GM12891 (cell line): Measurements from ENCODE around the gene MAGEA9B.
"Not testable (repeated sequence)": the region's sequence is repeated elsewhere in the genome, so short reads cannot be mapped to it uniquely, and the experiment has no call there.

Experiments used
- DNase-seq: peaks from one replicate; pipeline ENCODE4 v3.0.0; 2011; ENCODE audit warnings: low spot score; ENCODE audit not compliant: insufficient read length
- FAIRE-seq: peaks from 2 replicates; lab custom pipeline; 2011; peaks lifted over from hg19 to GRCh38; lab: Jason Lieb, UNC
- PAX5 ChIP-seq: IDR thresholded peaks from 2 replicates; pipeline ENCODE4 v1.6.1; 2011; ENCODE audit warnings: low read length, moderate library complexity, mild to moderate bottlenecking; ENCODE audit not compliant: insufficient read depth, severe bottlenecking
- POLR2A ChIP-seq: IDR thresholded peaks from 2 replicates; pipeline ENCODE4 v1.6.1; 2011; ENCODE audit warnings: low read depth, low read length, control low read depth
- POLR2AphosphoS5 ChIP-seq: IDR thresholded peaks from 2 replicates; pipeline ENCODE4 v1.6.1; 2011; ENCODE audit warnings: low read depth, low read length, control low read depth
- POU2F2 ChIP-seq: IDR thresholded peaks from 2 replicates; pipeline ENCODE4 v1.6.1; 2011; ENCODE audit warnings: low read depth, mild to moderate bottlenecking, control low read depth, low read length, moderate library complexity
- SPI1 ChIP-seq: IDR thresholded peaks from 2 replicates; pipeline ENCODE4 v1.6.1; 2011; ENCODE audit warnings: low read depth, low read length, control low read depth
- TAF1 ChIP-seq: IDR thresholded peaks from 2 replicates; pipeline ENCODE4 v1.6.1; 2011; ENCODE audit warnings: low read depth, low read length, control low read depth

The MAGEA9B gene

DNA sequence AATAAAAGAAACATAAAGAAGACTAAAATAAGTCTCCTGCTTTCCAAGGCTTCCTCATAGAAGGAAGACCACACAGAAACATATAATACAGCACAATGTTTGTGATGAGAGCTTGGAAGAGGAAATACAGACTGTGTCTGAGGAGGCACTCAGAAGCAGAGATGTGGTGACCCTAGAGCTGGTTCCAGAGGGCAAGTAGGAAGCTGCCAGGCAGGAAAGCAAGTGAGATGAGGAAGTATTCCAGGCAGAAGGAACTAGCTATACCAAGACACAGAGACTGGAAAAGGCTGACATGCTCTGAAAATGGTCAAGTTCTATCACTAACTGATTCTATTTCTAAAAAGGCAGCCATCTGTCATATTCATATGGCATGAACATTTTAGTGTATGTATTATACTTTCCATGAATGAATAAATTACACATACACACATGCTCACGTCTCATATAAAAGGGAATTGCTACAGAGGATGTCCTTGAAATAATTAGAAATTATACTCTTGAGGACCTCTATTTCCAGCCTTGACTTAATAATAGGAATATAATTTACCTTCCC, 24.4 kb upstream of the MAGEA9B start:
- no peak for TF ChIP-seq POLR2A
- TF ChIP-seq POU2F2, result no peak
- TF ChIP-seq SPI1, result no peak
- no peak for TF ChIP-seq POLR2AphosphoS5
- TF ChIP-seq TAF1, result no peak
- no peak for TF ChIP-seq PAX5
- no peak for FAIRE-seq
- DNase-seq, result no peak

DNA sequence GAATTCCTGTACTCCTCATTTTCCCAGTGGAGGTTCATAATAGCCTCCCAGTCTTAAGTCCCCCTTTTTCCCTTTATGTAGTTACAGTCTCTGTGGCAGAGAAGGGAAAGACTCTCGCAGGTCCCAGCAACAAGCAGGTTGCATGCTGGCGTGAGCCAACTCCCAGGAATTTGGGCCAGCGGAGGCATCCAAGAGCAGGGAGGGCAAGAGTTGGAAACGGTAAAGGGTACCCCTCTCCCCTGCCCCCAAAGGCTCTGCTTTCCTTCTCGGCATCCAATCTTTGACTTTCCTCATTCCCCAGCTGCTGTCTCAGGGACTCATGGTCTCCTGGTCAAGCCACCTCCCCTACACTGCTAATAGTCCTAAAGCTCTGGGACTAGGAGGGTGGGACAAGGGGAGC, 23.3 kb upstream of the MAGEA9B start:
- no peak for TF ChIP-seq POLR2A
- no peak for TF ChIP-seq POU2F2
- no peak for TF ChIP-seq SPI1
- DNase-seq, result no peak
- no peak for FAIRE-seq

DNA sequence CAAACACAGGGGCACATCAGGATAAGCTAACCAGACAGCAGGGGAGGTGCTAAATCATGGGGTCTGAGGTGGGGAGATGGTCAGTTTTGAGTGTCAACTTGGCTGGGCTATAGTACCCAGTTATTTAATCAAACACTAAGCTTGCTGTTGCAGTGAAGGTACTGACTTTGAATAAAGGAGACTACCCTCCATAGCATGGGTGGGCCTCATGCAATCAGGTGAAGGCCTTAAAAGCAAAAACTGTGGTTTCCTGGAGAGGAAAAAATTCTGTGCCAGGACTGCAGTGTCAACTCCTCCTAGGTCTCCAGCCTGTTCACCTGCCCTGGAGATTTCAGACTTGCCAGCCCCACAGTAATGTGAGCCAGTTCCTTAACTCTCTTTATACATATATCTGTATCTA, 20.4 kb upstream of the MAGEA9B start:
- DNase-seq (no peak), FAIRE-seq (no peak)
- TF ChIP-seq TAF1, result no peak
- TF ChIP-seq POU2F2, result no peak
- no peak for TF ChIP-seq POLR2AphosphoS5
- no peak for TF ChIP-seq PAX5
- no peak for TF ChIP-seq SPI1
- TF ChIP-seq POLR2A, result no peak

GRCh38 chrX:149605248-149605885, 18.1 kb upstream of the MAGEA9B start:
- not testable (repeated sequence) for FAIRE-seq, DNase-seq

DNA sequence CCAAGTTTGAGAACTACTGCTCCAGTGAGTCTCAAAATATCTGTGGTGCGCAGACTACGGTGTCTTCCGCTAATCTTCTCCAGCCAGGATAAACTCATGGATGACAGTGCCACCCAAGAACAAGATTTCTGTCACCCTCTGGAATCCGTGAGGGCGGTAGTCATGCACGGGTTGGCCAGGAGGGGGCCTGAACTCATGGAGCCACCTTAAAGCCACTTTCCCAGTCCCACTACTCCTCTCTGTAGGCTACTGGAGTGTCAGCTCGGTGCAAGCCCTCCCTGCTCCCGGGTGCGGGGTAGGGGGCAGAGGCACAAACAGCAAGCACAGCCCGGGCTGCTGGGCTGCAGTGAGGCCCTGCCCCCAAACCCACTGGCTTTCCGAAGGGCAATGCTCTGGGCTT, 11.3 kb upstream of the MAGEA9B start:
- FAIRE-seq, result peak; percentile 28
- not testable (repeated sequence) for DNase-seq

- not testable (repeated sequence) for DNase-seq, FAIRE-seq
These were observed 8.7 kb upstream of the MAGEA9B start for GRCh38 chrX:149595943-149596342.

DNA sequence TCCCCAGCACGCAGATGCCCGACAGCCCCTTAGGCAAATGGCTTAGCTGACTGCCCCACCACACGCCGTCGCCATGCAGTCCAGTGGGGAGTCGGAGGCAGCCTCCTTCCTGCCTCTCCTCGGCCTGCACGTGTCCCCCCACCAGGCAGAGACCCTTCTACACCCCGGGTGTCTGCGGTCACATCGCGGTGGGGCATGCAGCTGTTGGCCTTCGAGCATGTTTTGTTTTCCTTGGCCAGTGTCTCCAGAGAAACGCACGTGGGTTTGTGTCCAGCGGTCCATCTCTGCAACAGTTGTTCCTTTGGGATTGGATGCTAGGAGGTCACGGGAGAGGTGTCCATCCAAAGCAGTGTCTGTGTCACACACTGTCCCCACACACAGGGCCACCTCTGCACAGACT, 8.0 kb upstream of the MAGEA9B start, which contains the start of gene HSFX2:
HSFX2 (minus strand) TSS at position 101 of the 400 bp plus-strand sequence. CDS start 614 bp downstream, outside the sequence.
- not testable (repeated sequence) for DNase-seq, FAIRE-seq

DNA sequence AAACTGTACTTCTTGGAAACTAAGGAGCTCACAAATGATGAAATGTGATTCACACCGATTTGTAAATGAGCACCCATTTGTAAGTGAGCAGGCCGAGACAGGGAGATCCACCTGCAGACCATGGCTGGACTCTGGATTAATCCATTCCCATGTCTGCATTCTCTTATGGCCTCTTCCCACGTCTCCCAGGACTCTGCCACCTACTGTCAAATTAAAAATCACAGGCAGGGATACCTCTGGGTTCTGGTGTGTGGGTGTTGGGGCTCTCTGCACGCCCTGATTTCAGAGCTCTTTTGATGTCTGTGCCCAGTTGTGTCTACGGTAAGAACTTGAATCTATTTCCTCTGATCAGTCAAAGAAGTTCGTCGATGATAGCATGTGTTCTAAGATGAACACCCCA, 3.7 kb upstream of the MAGEA9B start:
- not testable (repeated sequence) for FAIRE-seq, DNase-seq

GRCh38 chrX:149585631-149586030, 1.6 kb downstream of the MAGEA9B start:
- DNase-seq, FAIRE-seq: not testable (repeated sequence)

GRCh38 chrX:149573456-149573855, 13.8 kb downstream of the MAGEA9B start:
- not testable (repeated sequence) for FAIRE-seq, DNase-seq

DNA sequence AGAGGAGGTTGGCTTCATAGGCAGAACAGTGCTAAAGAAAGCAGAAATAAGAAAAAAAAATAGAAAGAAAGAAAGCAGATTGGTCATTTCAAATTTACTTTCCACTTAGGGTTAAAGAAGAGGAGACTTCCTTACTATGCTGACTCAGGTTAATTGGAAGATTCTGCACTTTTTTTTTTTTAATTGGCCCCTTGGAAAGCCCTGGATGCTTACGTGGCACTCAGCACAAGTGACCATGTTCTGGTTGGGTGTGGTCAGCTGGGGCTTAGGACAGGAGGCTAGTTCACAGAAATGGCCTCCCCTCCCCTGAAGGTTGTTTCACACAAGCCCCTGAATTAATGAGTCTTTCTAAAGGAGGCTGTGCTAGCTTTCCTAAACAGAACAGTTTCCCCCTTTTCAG, 14.5 kb downstream of the MAGEA9B start:
- TF ChIP-seq TAF1 (no peak), PAX5 (no peak), POLR2A (no peak), SPI1 (no peak), POU2F2 (no peak), POLR2AphosphoS5 (no peak)
- FAIRE-seq, result no peak
- no peak for DNase-seq

GRCh38 chrX:149571770-149572169, 15.5 kb downstream of the MAGEA9B start:
- FAIRE-seq (no peak), DNase-seq (no peak)
- no peak for TF ChIP-seq POU2F2
- TF ChIP-seq TAF1, result no peak
- no peak for TF ChIP-seq SPI1
- no peak for TF ChIP-seq PAX5
- no peak for TF ChIP-seq POLR2AphosphoS5
- no peak for TF ChIP-seq POLR2A
